Measurements from ENCODE around the gene TSPAN8.
"Not testable (repeated sequence)": the region's sequence is repeated elsewhere in the genome, so short reads cannot be mapped to it uniquely, and the experiment has no call there.

The TSPAN8 gene

DNA sequence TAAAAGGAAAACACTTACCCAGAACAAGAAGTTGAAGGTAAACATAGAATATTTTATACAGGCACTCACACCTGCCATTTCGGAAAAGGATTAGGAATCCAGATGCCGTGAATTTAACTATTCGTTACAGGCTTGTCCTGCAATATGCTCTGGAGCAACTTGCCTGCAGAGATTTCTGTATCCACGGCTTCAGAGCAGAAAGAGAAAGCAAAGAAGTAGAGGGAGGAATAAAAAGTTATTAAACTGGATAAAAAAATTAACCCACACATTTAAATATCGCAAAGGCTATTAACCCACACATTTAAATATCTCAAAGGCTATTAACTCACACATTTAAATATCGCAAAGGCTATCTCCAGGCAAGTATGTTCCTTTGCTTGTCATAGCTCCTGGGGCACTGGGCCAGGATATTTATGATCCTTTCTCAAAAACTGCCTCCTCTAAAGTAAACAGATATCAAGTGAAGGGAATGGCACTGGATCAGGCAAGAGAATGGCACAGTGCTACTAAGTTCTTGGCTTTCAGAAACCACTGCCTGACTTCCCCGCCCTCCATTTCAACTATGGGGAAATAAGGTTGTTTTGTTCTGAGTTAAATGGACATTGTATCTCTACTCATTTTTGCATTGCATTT is at the start of gene TSPAN8:
TSPAN8 (minus strand) TSS at position 399 of the 633 bp plus-strand sequence; CDS start at position 78, 321 bp downstream.
- DNase-seq (ENCODE audit: low read depth, low spot score) = no peak

DNA sequence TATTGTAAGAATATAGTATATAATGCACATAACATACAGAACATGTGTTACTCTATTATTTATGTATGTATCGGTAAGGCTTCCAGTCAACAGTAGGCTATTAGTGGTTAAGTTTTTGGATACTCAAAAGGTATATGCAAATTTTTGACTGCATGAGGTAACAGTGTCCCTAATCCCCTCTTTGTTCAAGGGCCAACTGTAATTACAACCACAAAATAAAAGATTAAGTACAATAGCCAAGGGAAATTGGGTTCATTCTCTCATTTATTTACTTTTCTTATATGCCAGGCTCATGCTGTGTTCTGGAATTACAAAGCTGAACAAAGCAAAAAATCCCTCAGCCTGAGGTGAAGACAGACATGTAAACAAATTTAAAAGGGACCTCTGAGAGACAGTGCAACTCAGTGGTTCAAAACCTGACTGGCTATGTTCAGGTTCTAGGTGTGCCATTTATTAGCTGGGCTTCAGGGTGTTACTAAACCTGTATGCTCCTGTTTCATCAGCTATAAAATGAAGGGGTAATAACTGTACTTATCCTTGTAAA is 43.4 kb upstream of the TSPAN8 start:
- no peak for DNase-seq (ENCODE audit: low read depth, low spot score)

DNA sequence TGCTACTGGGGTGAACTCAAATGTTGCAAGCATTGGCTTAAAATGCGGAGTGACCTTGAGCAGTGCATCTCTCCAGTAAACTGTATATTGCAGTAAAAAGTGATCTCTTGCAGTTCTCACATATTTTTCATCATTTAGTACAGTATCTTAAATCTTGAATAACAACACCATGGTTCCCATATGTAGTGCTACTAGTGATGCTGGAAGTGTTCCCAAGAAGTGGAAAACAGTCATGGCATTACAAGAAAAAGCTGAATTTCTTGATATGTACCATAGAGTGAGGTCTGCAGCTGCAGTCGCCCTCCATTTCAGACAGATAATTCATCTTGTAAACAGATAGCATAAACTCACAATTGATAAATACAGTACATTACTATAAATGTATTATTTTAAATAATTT is 42.9 kb upstream of the TSPAN8 start:
- DNase-seq (ENCODE audit: low read depth, low spot score) = no peak

- no peak for DNase-seq (ENCODE audit: low read depth, low spot score)
Observed at GRCh38 chr12:71197460-71197859, 39.7 kb upstream of the TSPAN8 start.

DNA sequence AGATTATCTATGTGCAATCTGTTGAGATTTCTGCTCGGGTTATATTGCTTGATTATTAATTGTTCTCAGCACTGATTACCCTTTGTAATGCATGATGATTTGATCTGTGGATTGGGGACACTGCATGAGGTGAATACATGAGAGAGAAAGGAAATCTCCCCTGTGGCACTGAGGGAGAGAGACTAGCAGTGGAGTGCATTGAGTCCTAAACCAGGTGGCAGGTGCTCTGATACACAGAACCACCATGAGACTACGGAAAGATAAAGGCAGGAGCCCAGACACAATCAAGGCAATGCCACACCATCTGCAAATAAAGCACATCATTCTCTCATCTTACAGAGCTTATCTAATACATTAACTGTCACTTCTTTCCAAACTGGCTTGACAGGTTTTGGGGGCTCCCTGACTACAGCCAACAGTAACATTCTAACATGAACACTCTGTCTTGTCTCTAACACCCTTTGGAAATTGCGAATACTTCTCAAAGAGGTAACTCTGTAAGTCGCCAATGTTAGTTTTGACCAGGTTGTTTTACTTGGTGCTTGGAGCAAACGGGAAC is 37.6 kb upstream of the TSPAN8 start:
- no peak for DNase-seq (ENCODE audit: low read depth, low spot score)

DNA sequence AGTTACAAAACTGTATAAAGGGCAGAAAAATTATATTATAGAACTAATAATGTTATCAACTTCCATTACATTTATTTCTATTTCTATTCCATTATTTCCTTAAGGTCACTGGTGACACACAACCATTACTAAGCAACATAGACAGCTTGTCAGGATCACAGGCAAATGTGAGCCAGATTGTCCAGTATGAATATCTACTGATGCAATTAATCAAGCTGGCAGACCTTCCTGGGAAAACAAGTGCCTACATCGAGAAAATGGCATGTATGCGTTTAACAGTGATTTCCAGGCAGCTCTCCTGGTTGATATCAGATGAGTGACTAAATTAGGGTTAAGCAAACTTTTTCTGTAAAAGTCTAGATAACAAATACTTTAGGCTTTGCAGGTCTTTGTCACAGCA is 36.9 kb upstream of the TSPAN8 start:
- DNase-seq (ENCODE audit: low read depth, low spot score) = no peak

- DNase-seq (ENCODE audit: low read depth, low spot score) = no peak
Observed at GRCh38 chr12:71193041-71193440, 35.2 kb upstream of the TSPAN8 start.

- no peak for DNase-seq (ENCODE audit: low read depth, low spot score)
Observed at GRCh38 chr12:71191509-71192196, 33.9 kb upstream of the TSPAN8 start.

DNA sequence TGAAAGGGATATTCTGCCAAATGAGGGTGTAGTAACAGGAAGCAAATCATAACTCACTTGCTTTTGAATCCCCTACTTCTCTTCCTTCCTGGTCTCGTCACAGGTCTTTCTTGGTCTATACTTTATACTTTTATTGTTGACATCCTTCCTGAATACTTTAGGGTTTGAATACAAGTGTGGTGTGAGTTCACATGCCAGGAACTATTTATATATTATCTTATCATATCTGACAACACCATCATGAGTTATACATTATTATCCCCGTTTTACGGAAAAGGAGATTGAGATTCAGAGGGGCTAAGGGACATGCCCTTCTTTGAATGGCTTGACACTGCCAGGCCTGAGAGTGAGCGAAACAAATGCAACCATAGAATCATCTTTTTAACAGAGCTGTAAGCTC is 33.0 kb upstream of the TSPAN8 start:
- DNase-seq (ENCODE audit: low read depth, low spot score) = no peak

- no peak for DNase-seq (ENCODE audit: low read depth, low spot score)
Observed at GRCh38 chr12:71187379-71187778, 29.6 kb upstream of the TSPAN8 start.

DNA sequence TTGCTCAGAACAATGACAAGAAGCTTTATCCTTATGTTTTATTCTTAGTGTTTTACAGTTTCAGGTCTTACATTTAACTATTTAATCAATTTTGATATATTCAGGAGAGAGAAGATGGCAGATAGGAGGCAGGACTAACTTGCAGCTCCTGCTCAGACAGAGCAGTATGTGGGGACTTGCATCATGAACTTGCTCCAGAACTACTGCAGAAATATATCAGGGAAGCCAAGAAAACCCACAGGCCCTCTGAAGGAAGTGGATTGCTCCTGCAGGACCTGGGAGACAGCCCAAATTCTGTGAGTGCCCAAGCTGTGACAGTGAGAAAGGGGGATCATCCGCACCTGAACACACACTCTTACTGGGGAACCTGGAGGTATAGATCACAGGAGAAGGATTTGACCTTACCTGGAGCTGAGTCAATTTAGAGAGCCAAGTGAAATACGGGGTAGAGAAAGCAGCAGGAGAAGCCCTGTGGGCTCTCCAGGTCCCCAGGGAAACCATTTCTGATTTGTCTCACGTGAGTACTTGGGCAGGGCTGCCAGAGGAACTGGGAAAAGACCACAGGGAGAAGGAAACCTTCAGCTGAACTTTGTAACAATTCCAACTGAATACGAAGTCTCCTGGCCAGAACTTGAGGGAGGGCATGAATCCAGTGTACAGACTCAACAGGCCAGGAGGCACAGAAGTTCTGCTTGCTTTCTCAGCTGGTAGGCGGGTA is 28.9 kb upstream of the TSPAN8 start:
- no peak for DNase-seq (ENCODE audit: low read depth, low spot score)

DNA sequence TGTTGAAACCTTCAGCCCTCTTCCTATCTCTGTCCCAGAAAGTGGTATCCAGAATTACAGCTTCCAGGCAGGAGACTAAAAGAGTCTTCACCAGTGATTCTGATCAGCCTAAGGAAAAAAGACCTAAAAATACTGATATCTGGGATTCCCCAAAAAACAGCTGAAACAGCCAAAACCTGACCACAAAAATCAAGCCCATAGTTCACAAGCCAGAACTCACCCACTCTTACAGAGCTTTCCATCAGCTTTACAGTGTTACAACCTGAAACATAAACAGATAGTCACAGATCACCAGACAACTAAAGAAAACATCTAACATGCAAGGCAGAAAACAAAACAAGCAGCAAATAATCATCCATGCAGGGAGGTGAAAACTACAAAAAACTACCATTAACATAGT is 26.0 kb upstream of the TSPAN8 start:
- DNase-seq (ENCODE audit: low read depth, low spot score) = no peak

- DNase-seq (ENCODE audit: low read depth, low spot score) = no peak
Observed at GRCh38 chr12:71183018-71183417, 25.2 kb upstream of the TSPAN8 start.

DNA sequence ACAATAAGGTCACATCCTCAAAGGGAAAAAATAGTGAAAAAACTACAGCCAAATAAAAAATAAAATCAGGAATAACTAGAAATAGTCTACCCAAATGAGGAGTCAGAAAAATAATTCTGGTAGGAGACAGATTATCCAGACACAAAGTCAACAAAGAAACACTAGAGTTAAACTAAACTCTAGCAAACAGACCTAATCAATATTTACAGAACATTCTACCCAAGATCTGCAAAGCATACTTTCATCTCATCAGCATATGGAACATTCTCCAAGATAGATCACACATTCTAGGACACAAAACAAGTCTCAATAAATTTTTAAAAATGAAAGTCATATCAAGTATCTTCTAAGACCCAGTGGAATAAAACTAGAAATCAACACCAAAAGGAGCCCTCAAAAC is 20.4 kb upstream of the TSPAN8 start:
- DNase-seq (ENCODE audit: low read depth, low spot score) = no peak

GRCh38 chr12:71174825-71175224 is 17.0 kb upstream of the TSPAN8 start:
- no peak for DNase-seq (ENCODE audit: low read depth, low spot score)

DNA sequence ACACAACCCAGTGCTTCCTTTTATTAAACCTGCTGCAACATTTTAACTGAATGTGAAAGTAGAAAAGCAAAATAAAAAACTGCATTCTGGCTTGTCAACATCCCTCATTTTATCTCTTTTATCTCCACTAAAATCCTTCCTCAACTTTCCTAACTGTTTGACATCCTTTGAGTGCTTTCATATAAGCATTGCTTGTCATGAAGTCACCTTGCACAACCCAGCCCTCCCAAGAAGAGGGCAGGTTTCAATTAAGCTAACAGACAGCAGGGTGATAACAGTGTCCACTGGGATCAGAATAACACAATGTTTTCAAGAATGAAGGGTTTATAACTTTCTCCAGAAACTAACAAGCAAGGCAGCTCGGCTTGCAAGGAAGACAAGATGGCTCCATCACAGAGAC is 16.3 kb upstream of the TSPAN8 start:
- no peak for DNase-seq (ENCODE audit: low read depth, low spot score)

GRCh38 chr12:71170456-71170855 is 12.7 kb upstream of the TSPAN8 start:
- DNase-seq (ENCODE audit: low read depth, low spot score) = no peak

DNA sequence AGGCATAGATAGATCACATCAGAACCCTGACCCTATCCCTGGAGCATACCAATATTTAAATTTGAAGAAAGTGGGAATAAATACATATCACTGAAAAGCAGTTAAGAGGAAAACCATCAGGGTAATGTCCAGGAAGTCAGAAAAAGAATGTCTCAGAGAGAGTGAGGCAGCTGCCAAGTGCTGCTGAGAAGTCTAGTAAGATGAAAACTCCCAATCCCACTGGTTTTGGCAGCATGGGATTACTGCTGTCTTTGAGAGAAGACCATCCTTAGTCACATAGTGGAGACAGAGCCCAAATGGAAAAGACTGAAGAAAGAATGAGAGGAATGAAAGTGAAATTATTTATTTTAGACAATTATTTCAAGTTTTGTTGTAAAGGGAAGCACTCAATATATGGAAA is 11.5 kb upstream of the TSPAN8 start:
- DNase-seq (ENCODE audit: low read depth, low spot score) = no peak

DNA sequence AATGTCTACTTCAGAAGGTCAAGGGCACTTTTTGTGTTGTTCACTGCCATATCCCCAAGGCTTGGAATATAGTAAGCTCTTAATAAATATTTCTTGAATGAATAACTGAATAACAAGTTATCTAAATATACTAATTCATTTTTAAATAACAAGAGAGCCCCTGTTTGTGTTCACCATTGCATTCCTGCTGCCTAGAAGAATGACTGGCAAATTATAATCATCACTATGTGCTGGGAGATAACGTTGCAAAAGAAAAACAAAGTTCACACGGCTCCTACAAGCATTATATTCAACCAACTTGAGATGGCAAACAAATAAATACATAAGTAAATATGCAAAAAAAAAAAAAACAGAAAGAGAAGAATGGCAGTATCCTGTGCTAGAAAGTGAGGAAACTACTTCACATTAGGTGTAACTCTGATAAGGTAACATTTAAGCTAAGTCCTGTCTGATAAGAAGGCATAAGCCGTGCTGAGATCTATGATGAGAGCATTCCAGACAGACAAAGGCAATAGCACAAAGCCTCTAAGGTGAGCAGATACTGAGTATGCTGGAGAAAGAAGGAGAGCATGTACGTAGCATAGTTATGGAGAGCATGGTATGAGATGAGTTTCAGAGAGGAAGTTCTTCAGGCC is 9.2 kb upstream of the TSPAN8 start:
- DNase-seq (ENCODE audit: low read depth, low spot score) = no peak

DNA sequence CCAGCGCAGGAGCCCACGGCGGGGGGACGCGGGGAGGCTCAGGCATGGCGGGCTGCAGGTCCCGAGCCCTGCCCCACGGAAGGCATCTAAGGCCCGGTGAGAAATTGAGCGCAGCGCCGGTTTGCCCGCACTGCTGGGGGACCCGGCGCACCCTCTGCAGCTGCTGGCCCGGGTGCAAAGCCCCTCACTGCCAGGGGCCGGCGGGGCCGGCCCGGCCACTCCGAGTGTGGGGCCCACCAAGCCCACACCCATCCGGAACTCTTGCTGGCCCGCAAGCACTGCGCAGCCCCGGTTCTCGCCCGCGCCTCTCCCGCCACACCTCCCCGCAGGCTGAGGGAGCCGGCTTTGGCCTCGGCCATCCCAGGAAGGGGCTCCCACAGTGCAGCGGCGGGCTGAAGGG is 8.5 kb upstream of the TSPAN8 start:
- no peak for DNase-seq (ENCODE audit: low read depth, low spot score)

DNA sequence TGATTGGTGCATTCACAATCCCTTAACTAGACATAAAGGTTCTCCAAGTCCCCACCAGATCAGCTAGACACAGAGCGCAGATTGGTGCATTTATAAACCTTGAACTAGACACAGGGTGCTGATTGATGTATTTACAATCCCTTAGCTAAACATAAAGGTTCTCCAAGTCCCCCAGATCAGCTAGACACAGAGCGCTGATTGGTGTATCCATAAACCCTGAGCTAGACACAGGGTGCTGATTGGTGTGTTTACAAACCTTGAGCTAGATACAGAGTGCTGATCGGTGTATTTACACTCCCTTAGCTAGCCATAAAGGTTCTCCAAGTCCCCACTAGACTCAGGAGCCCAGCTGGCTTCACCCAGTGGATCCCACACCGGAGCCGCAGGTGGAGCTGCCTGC is 8.0 kb upstream of the TSPAN8 start:
- DNase-seq (ENCODE audit: low read depth, low spot score) = not testable (repeated sequence)

All from ELF-1 (cell line).